ENCODE results near the gene SYNE2.

- TF ChIP-seq, protein P1, sequence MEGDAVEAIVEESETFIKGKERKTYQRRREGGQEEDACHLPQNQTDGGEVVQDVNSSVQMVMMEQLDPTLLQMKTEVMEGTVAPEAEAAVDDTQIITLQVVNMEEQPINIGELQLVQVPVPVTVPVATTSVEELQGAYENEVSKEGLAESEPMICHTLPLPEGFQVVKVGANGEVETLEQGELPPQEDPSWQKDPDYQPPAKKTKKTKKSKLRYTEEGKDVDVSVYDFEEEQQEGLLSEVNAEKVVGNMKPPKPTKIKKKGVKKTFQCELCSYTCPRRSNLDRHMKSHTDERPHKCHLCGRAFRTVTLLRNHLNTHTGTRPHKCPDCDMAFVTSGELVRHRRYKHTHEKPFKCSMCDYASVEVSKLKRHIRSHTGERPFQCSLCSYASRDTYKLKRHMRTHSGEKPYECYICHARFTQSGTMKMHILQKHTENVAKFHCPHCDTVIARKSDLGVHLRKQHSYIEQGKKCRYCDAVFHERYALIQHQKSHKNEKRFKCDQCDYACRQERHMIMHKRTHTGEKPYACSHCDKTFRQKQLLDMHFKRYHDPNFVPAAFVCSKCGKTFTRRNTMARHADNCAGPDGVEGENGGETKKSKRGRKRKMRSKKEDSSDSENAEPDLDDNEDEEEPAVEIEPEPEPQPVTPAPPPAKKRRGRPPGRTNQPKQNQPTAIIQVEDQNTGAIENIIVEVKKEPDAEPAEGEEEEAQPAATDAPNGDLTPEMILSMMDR (IDR thresholded peaks at IDR 0.05) = no peak
- TF ChIP-seq NR1H2 (CRISPR knock-in tag; IDR thresholded peaks at IDR 0.05) (no peak), ZNF671 (CRISPR knock-in tag; IDR thresholded peaks at IDR 0.05) (no peak), CREB1 (CRISPR knock-in tag; IDR thresholded peaks at IDR 0.05) (no peak), ATF6 (CRISPR knock-in tag; IDR thresholded peaks at IDR 0.05) (no peak), ZNF263 (CRISPR knock-in tag; IDR thresholded peaks at IDR 0.05; ENCODE audit: low read depth) (no peak), ETV6 (CRISPR knock-in tag; IDR thresholded peaks at IDR 0.05) (no peak), RELA (CRISPR knock-in tag; IDR thresholded peaks at IDR 0.05; ENCODE audit: borderline replicate concordance) (no peak), SP1 (CRISPR knock-in tag; conservative IDR thresholded peaks at IDR 0.05) (no peak), OVOL2 (CRISPR knock-in tag; IDR thresholded peaks at IDR 0.05; ENCODE audit: borderline replicate concordance) (no peak)
- TF ChIP-seq, protein P2, sequence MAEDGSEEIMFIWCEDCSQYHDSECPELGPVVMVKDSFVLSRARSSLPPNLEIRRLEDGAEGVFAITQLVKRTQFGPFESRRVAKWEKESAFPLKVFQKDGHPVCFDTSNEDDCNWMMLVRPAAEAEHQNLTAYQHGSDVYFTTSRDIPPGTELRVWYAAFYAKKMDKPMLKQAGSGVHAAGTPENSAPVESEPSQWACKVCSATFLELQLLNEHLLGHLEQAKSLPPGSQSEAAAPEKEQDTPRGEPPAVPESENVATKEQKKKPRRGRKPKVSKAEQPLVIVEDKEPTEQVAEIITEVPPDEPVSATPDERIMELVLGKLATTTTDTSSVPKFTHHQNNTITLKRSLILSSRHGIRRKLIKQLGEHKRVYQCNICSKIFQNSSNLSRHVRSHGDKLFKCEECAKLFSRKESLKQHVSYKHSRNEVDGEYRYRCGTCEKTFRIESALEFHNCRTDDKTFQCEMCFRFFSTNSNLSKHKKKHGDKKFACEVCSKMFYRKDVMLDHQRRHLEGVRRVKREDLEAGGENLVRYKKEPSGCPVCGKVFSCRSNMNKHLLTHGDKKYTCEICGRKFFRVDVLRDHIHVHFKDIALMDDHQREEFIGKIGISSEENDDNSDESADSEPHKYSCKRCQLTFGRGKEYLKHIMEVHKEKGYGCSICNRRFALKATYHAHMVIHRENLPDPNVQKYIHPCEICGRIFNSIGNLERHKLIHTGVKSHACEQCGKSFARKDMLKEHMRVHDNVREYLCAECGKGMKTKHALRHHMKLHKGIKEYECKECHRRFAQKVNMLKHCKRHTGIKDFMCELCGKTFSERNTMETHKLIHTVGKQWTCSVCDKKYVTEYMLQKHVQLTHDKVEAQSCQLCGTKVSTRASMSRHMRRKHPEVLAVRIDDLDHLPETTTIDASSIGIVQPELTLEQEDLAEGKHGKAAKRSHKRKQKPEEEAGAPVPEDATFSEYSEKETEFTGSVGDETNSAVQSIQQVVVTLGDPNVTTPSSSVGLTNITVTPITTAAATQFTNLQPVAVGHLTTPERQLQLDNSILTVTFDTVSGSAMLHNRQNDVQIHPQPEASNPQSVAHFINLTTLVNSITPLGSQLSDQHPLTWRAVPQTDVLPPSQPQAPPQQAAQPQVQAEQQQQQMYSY (CRISPR knock-in tag; IDR thresholded peaks at IDR 0.05) = no peak
- TF ChIP-seq, protein P3, sequence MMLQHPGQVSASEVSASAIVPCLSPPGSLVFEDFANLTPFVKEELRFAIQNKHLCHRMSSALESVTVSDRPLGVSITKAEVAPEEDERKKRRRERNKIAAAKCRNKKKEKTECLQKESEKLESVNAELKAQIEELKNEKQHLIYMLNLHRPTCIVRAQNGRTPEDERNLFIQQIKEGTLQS (CRISPR knock-in tag; conservative IDR thresholded peaks at IDR 0.05) = no peak
Observed at GRCh38 chr14:64215978-64216377, 363.2 kb downstream of the SYNE2 start.
